Smooth muscle cell (in vitro differentiated cells): ENCODE data around the gene PACSIN3. TPM values are rescaled to one million over a fixed set of nuclear protein-coding genes. Genes with fewer than 3 reads are reported as not detected.

Experiments used
- DNase-seq: peaks from one replicate; lab custom pipeline; 2025; ENCODE audit not compliant: unreplicated experiment; lab: John Stamatoyannopoulos, UW
- H2AFZ ChIP-seq: fragments of 200-600 bp; sonication (generic); 2 replicates; pipeline ENCODE4 v1.6.0; 2016; ENCODE audit warnings: antibody characterized with exemption, low read depth, mild to moderate bottlenecking
- H3F3A ChIP-seq: fragments of 200-600 bp; sonication (generic); 2 replicates; pipeline ENCODE4 v1.6.0; 2017; ENCODE audit warnings: antibody characterized with exemption, low read depth
- H3K27ac ChIP-seq: fragments of 200-600 bp; sonication (generic); 2 replicates; pipeline ENCODE4 v1.5.1; 2016; ENCODE audit warnings: low read depth, mild to moderate bottlenecking
- H3K27me3 ChIP-seq: fragments of 200-600 bp; sonication (generic); 2 replicates; pipeline ENCODE4 v1.6.1; 2016; ENCODE audit warnings: low read depth, mild to moderate bottlenecking
- H3K36me3 ChIP-seq: fragments of 200-600 bp; sonication (generic); 2 replicates; pipeline ENCODE4 v1.5.1; 2016; ENCODE audit warnings: low read depth
- H3K4me1 ChIP-seq: fragments of 200-600 bp; sonication (generic); 2 replicates; pipeline ENCODE4 v1.5.1; 2016; ENCODE audit warnings: low read depth
- H3K4me2 ChIP-seq: fragments of 200-600 bp; sonication (generic); 2 replicates; pipeline ENCODE4 v1.6.0; 2016; ENCODE audit warnings: mild to moderate bottlenecking
- H3K4me3 ChIP-seq: fragments of 200-600 bp; sonication (generic); 2 replicates; pipeline ENCODE4 v1.5.1; 2016; ENCODE audit warnings: mild to moderate bottlenecking
- H3K79me2 ChIP-seq: fragments of 200-600 bp; sonication (generic); 2 replicates; pipeline ENCODE4 v1.6.0; 2016; ENCODE audit warnings: low read depth, mild to moderate bottlenecking
- H3K9ac ChIP-seq: fragments of 200-600 bp; sonication (generic); 2 replicates; pipeline ENCODE4 v1.6.0; 2016; ENCODE audit warnings: low read depth
- H3K9me3 ChIP-seq: fragments of 200-600 bp; sonication (generic); replicated peaks from 2 replicates; pipeline ENCODE4 v1.5.1; 2016; ENCODE audit warnings: low read depth
- H4K20me1 ChIP-seq: fragments of 200-600 bp; sonication (generic); 2 replicates; pipeline ENCODE4 v1.6.0; 2016; ENCODE audit warnings: low read depth
- CTCF ChIP-seq: fragments of 200-600 bp; sonication (generic); IDR thresholded peaks from 2 replicates; pipeline ENCODE4 v1.5.1; 2017; ENCODE audit warnings: borderline replicate concordance, mild to moderate bottlenecking, antibody characterized with exemption; ENCODE audit not compliant: insufficient read depth, poor library complexity, severe bottlenecking
- WGBS: methylation state at CpG from one replicate; pipeline ENCODE4 v1.1.7; 2016; ENCODE audit warnings: low lambda C conversion rate; 5-methylcytosine and 5-hydroxymethylcytosine counted together
- polyA plus RNA-seq: library from polyadenylated mRNA; unstranded; fragments of >200 nt; fragmentation: Nextera tagmentation; extraction: Ambion mirVana; gene quantifications from 2 replicates; pipeline ENCODE4 v1.2.1, GENCODE V29; 2016
- total RNA-seq: library from RNA; depleted of rRNA; stranded (reverse); fragments of >200 nt; gene quantifications from 2 replicates; pipeline ENCODE4 v1.2.3, GENCODE V29; 2014

Gene PACSIN3
- total and polyA plus RNA-seq, 2 experiments from 2014 or later: 27.3 to 55.7 TPM

DNA sequence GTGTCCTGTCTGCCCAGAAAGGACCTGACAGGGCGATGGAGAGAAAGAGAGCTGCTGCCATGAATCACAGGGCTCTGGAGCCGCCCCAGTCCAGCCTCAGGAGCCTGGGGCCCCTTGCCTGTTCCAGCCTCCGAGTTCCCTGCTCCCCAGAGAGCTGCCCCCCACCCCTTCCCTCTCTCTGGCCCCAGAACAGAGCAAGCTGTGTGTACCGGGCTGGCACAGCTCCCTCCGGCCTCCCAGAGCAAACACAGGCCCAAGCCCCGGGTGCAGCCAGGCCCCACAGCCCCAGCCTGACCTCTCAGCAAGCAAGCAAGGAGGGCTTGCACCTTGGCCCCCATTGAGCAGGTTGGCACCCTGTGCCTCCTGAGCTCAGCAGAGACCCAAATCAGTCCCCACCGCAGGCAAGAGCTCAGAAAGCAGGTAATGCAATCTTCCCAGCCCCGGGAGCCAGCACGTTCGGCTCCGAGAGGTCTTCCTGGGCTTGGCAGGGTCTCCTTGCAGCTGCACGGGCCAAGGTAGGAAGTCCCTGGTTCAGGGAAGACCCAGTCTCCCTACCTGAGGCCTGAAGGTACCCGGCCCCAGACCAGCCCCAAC lies 1.4 kb downstream of the PACSIN3 start:
- Histone ChIP-seq H3K4me3 (peak overlapping the region; percentile 80), H4K20me1 (no peaks in the 10 kb centered on the region), H3K27ac (peak overlapping the region; percentile 75), H3F3A (peaks cover 16% of the 10 kb centered on the region), H3K9me3 (no peaks in the 10 kb centered on the region), H3K9ac (no peak overlapping the region), H3K27me3 (no peaks in the 10 kb centered on the region), H3K4me2 (peak overlapping the region; percentile 95), H3K36me3 (no peaks in the 10 kb centered on the region), H3K4me1 (peaks cover 10% of the 10 kb centered on the region), H3K79me2 (peaks cover 9% of the 10 kb centered on the region), H2AFZ (no peak overlapping the region)
- DNase-seq: peak; percentile 42
- TF ChIP-seq CTCF: no peak
- WGBS: 33% methylated on average over 9 of the region's 13 CpGs

- H3F3A ChIP-seq: peaks cover 16% of the 10 kb centered on the region
- no peak for TF ChIP-seq CTCF
- no peaks in the 10 kb centered on the region for H4K20me1 ChIP-seq
- no peak overlapping the region for H3K9ac ChIP-seq
- no peak for DNase-seq
- no peaks in the 10 kb centered on the region for H3K27me3 ChIP-seq
- peak overlapping the region; percentile 75 for H3K27ac ChIP-seq
- peaks cover 10% of the 10 kb centered on the region for H3K4me1 ChIP-seq
- H3K79me2 ChIP-seq: peaks cover 9% of the 10 kb centered on the region
- no peak overlapping the region for H2AFZ ChIP-seq
- H3K4me3 ChIP-seq: no peak overlapping the region
- no peak overlapping the region for H3K4me2 ChIP-seq
- WGBS: 91% methylated on average over 7 of the region's 7 CpGs
- no peaks in the 10 kb centered on the region for H3K9me3 ChIP-seq
- H3K36me3 ChIP-seq: no peaks in the 10 kb centered on the region
Observed at GRCh38 chr11:47183969-47184368, 2.3 kb downstream of the PACSIN3 start.

DNA sequence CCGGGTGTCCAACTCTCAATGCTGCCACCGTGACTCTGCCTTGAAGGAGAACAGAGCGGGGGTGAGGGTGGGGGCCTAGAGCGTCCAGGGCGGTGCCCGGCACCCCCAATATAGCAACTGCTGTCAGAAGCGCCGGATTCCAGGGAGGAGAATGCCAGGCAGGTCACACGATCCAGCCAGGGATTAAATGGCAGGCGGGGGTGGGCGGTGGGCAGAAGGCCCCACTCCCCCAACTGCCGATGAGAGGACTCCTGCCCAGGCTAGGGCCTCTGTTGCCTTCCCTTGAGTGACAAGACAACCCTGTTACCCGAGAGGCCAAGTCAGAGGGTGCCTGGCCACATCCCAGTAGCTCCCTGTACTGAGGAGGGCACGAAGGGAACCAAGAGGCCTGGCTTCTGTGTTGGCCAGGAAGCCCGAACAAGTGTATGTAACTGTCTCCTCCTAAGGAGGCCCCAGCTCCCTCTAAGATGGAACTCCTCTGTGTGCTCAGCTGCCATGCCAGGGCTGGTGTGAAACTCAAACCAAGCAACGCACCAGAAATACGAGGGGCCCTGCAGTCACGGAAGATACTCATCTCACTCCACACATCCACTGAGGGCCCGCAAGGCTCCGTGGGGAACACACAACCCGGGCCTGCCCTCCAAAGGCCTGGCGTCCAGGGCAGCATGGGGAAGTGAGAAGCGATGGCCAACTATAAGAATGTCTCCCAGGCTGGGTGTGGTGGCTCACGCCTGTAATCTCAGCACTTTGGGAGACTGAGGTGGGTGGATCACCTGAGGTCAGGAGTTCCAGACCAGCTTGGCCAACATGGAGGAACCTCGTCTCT lies 3.0 kb downstream of the PACSIN3 start:
- WGBS: 95% methylated on average over 21 of the region's 25 CpGs
- peaks cover 9% of the 10 kb centered on the region for H3K79me2 ChIP-seq
- H3K9ac ChIP-seq: no peak overlapping the region

More for the DNA sequence above, 3.0 kb downstream of the PACSIN3 start:
- Histone ChIP-seq H3K4me3 (no peak overlapping the region), H3K27ac (no peak overlapping the region), H3K4me1 (peaks cover 10% of the 10 kb centered on the region), H3F3A (peaks cover 16% of the 10 kb centered on the region), H2AFZ (no peak overlapping the region), H3K4me2 (no peak overlapping the region), H3K27me3 (no peaks in the 10 kb centered on the region), H4K20me1 (no peaks in the 10 kb centered on the region), H3K36me3 (no peaks in the 10 kb centered on the region), H3K9me3 (no peaks in the 10 kb centered on the region)
- DNase-seq: no peak
- TF ChIP-seq CTCF: no peak
